CD4-positive, alpha-beta T cell treated with Interleukin-6 at 100 ng/mL for 8 hours (primary cell): ENCODE measurements around the gene L3MBTL4.

ENCODE experiments used
- DNase-seq: peaks from one replicate; pipeline ENCODE4 v3.0.0-alpha.2; 2020; ENCODE audit warnings: mixed read lengths, low spot score

The L3MBTL4 gene

GRCh38 chr18:6251084-6251483 is 163.6 kb downstream of the L3MBTL4 start:
- no peak for DNase-seq

- DNase-seq = no peak
Measured at GRCh38 chr18:6249788-6250187, 164.9 kb downstream of the L3MBTL4 start.

DNA sequence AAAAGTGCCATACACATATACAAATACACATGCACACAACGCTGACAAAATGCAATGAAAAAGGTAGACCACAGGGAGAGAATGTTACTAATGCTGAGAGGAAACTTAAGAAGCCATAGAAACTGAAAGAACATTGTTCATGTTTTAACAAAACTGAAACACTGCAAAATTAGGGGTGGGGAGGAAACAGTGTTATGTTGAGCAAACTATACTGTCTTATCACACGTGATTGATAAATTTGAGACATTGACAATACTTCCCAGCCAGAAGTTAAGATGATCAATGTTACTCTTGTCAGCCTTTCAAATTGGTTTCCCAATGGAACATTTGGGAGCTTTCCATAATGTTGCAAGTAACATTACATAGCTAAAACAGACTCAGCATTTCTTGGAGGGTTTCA is 165.5 kb downstream of the L3MBTL4 start:
- DNase-seq = no peak

- DNase-seq = no peak
Measured at GRCh38 chr18:6248017-6248416, 166.7 kb downstream of the L3MBTL4 start.

GRCh38 chr18:6242004-6242403 is 172.7 kb downstream of the L3MBTL4 start:
- no peak for DNase-seq

GRCh38 chr18:6239716-6240115 is 175.0 kb downstream of the L3MBTL4 start:
- no peak for DNase-seq

DNA sequence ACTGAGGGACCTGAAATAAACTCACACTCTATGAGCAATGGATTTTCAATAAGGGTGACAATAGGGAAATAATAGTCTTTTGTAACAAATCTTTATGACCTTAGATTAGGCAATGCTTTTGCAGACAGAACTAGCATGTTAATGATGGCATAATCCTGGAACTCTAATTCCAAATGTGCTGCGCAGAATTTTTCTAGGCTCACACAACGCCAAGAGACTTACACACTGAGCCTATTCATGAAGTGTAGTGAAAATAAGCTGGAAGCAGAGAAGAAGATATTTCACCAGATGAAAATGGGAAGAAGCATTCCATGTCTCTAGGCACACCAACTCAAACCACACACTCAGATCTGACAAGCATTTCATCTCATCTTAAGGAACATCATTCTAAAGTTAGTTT is 178.5 kb downstream of the L3MBTL4 start:
- DNase-seq = no peak

DNA sequence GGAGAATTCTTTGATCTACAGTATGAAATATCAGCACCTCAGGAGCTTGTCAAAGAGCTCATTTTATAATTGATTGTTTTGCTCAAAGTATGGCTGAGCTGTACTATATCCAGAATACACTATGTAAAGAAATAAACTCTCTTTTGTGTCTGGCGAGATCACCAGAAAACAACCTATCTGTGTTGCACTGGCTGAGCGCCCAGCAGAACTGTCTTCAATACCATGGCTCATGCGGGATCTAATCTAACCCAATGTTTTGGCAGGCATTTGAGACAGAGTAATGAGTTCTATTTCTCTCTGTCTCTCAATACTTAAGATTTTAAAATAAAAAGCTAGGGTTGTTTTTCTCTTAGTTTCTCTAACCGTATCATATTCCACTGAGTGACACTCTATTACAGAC is 192.4 kb downstream of the L3MBTL4 start:
- no peak for DNase-seq

GRCh38 chr18:6221602-6222014 is 193.1 kb downstream of the L3MBTL4 start:
- DNase-seq = no peak

- DNase-seq = no peak
Measured at GRCh38 chr18:6220129-6220528, 194.6 kb downstream of the L3MBTL4 start.

DNA sequence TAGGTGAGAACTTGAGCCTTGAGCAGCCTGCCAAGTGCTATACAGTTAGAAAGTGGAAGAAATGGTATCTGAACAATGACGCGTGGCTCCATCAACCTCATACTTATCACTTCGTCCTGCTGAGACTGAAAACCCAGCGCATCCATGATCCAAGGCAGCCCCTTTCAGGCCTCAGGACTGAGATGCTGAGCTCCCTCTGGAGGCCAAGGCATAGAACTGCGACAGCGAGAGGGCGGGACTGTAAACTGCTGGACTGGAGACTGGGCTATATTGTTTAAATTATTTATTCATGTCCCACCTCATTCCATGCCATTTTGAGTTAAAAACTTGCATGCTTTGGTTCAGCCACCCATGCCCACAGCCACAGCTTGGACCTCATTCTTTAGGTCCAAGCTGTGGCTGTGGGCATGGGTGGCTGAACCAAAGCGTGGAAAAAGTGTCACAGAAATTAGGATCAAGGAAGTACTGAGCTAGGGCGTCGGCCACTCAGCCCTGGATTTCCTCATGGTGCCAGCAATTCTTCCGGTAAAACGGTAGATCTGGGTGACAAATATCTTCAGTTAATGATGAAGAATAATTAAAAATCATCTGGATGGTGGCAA is 195.5 kb downstream of the L3MBTL4 start:
- DNase-seq = no peak

GRCh38 chr18:6215888-6216287 is 198.8 kb downstream of the L3MBTL4 start:
- DNase-seq = no peak

DNA sequence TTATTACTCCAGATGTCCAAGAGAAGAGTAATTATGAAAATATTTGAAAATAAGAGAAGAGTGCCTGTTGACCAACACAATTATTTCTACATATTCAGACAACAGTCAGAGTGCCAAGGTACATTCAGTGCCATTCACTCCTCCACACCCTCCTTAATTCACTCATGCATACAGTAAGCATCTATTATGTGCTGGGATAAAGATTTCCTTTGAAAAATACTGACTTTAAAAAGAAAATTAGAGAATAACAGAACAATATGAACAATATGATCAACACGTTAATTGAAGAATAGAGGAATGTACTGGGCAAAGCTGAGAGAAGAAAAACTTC is 203.6 kb downstream of the L3MBTL4 start:
- DNase-seq = no peak

- no peak for DNase-seq
Measured at GRCh38 chr18:6210349-6211173, 204.2 kb downstream of the L3MBTL4 start.

DNA sequence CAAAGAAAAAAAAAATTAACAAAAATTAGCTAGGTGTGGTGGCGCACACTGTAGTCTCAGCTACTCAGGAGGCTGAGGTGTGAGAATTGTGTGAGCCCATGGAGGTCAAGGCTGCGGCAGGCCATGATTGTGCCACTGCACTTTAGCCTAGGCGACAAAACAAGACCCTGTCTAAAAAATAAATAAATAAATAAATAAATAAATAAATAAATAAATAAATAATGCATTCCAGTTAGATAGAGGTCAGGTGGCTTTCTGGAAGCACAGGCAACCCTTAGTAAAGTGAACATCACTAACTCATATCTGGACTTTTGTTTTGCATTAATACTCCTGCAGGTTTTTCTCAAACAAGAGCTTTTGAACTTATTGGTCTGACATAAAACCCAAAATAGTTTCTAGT is 206.8 kb downstream of the L3MBTL4 start:
- no peak for DNase-seq

- no peak for DNase-seq
Measured at GRCh38 chr18:6207116-6207515, 207.6 kb downstream of the L3MBTL4 start.

GRCh38 chr18:6205706-6206105 is 209.0 kb downstream of the L3MBTL4 start:
- no peak for DNase-seq

- no peak for DNase-seq
Measured at GRCh38 chr18:6204476-6204875, 210.2 kb downstream of the L3MBTL4 start.

GRCh38 chr18:6203791-6204190 is 210.9 kb downstream of the L3MBTL4 start:
- DNase-seq = no peak

- no peak for DNase-seq
Measured at GRCh38 chr18:6202861-6203260, 211.8 kb downstream of the L3MBTL4 start.

DNA sequence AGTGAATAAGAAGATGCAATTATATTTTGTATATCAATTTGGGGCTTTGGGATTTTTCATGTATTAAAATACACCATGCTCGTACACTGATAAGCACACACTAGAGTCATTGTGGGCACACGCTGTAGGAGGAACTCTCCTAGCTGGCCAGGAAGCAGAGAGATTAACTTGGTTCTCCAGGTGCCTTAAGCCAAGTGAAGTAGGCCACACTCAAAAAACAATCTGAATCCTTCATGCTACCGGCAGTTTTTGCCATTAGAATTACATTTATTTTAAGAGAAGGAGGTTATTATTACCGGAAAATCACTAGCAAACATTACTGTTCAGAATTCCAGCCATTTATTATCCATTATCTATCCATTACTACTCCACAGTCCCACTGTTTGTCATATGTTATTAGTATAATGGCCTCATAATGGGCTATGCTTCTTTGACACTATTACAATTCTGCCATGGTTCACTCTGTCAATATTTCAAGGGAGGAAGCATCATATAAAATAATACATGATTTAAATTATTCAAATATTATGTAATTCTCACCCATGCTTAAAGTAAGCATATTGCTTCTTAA is 214.4 kb downstream of the L3MBTL4 start:
- no peak for DNase-seq

DNA sequence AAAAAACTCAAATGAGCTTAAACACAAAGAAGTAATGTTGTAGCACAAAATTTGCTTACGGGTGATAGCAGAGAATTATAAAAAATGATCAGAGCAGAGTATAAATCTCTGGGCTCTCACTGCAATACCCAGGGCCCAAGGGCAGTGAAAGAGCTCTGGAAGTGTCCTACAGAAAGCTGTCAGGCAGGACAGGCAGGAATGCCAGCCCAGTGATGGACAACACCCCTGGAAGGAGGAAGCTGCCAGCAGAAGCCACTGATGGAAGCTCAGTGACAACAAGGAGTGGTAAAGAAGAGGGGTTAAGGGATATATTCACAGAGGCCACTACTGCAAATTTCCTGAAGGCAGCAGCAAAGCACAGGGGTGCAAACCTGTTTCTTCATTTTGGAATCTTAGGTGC is 214.9 kb downstream of the L3MBTL4 start:
- DNase-seq = no peak

- no peak for DNase-seq
Measured at GRCh38 chr18:6198585-6198984, 216.1 kb downstream of the L3MBTL4 start.

- no peak for DNase-seq
Measured at GRCh38 chr18:6194640-6195039, 220.1 kb downstream of the L3MBTL4 start.
